K562 (cell line): ENCODE measurements around the gene SMG9. TPM values are rescaled to one million over a fixed set of nuclear protein-coding genes. Genes with fewer than 3 reads are reported as not detected.
A peak's percentile ranks its signal among the peaks of the same experiment; 100 is the strongest.

Source experiments
- ARNT ChIP-seq, 2 experiments: fragments of 450-650 bp; IDR thresholded peaks; 2 replicates each; pipeline ENCODE4 v1.6.1; 2016; ENCODE audit warnings: mild to moderate bottlenecking in 1 of 2
- CBFA2T3 ChIP-seq: fragments of 450-650 bp; IDR thresholded peaks from 2 replicates; pipeline ENCODE4 v1.6.1; 2017
- CEBPB ChIP-seq: fragments of 450-650 bp; IDR thresholded peaks from 2 replicates; pipeline ENCODE4 v1.6.1; 2016; ENCODE audit warnings: missing genetic modification characterization, missing compliant biosample characterization
- CEBPG ChIP-seq, 3 experiments: fragments of 200-800 bp in 1 of 3; sonication (Bioruptor generic) in 1 of 3; sonication (generic) in 1 of 3; formaldehyde crosslinking in 1 of 3; IDR thresholded peaks in 2 of 3; conservative IDR thresholded peaks in 1 of 3; 2 replicates each; pipeline versions ENCODE4 v1.6.1 to v1.8.0; 2016 to 2022; ENCODE audit warnings: missing compliant biosample characterization in 2 of 3, missing genetic modification characterization in 2 of 3, mild to moderate bottlenecking in 1 of 3, missing genetic modification reagents in 1 of 3
- E2F3 ChIP-seq: fragments of 250-450 bp; sonication (Bioruptor Pico); IDR thresholded peaks from 2 replicates; pipeline ENCODE4 v1.4.0; 2020; ENCODE audit warnings: mild to moderate bottlenecking
- ELF2 ChIP-seq: fragments of 250-450 bp; sonication (Bioruptor Pico); IDR thresholded peaks from 2 replicates; pipeline ENCODE4 v1.5.0; 2021; ENCODE audit warnings: mild to moderate bottlenecking
- GABPB1 ChIP-seq: sonication (generic); formaldehyde crosslinking; IDR thresholded peaks from 2 replicates; pipeline ENCODE4 v1.8.0; 2022; ENCODE audit warnings: mild to moderate bottlenecking, missing genetic modification reagents
- HDAC1 ChIP-seq, 2 experiments: fragments of 450-650 bp; IDR thresholded peaks; 2 replicates each; pipeline ENCODE4 v1.6.1; 2016 to 2017; ENCODE audit warnings: inconsistent platforms in 1 of 2, mild to moderate bottlenecking in 1 of 2, moderate library complexity in 1 of 2
- HMBOX1 ChIP-seq: sonication (generic); IDR thresholded peaks from 2 replicates; pipeline ENCODE4 v1.6.1; 2016
- HMGN3 ChIP-seq: IDR thresholded peaks from 2 replicates; pipeline ENCODE4 v1.6.1; 2011; ENCODE audit warnings: borderline replicate concordance, low read depth, mild to moderate bottlenecking, mixed read lengths, low read length; ENCODE audit not compliant: insufficient read length; ENCODE audit errors: extremely low read depth
- LCOR ChIP-seq: sonication (generic); formaldehyde crosslinking; IDR thresholded peaks from 2 replicates; pipeline ENCODE4 v1.8.0; 2022; ENCODE audit warnings: mild to moderate bottlenecking, missing genetic modification reagents
- MCM2 ChIP-seq: fragments of 450-650 bp; IDR thresholded peaks from 2 replicates; pipeline ENCODE4 v1.6.1; 2017; ENCODE audit warnings: low read depth, mild to moderate bottlenecking
- PHF8 ChIP-seq: fragments of 200-600 bp; sonication (generic); IDR thresholded peaks from 2 replicates; pipeline ENCODE4 v1.6.1; 2012; ENCODE audit warnings: mixed run types, mild to moderate bottlenecking, inconsistent platforms, low read length, moderate library complexity, borderline replicate concordance
- RCOR1 ChIP-seq, 2 experiments: IDR thresholded peaks; 2 replicates each; pipeline ENCODE4 v1.6.1; 2012; ENCODE audit warnings: low read depth in 2 of 2, low read length in 2 of 2, borderline replicate concordance in 1 of 2, improper control_type of control experiment in 1 of 2
- RNF2 ChIP-seq: sonication (generic); IDR thresholded peaks from 2 replicates; pipeline ENCODE4 v1.6.1; 2016
- TCF7L2 ChIP-seq: fragments of 150-350 bp; IDR thresholded peaks from 2 replicates; pipeline ENCODE4 v1.6.1; 2016; ENCODE audit warnings: low read depth, mild to moderate bottlenecking, low read length, moderate library complexity
- TSHZ1 ChIP-seq: fragments of 250-450 bp; sonication (Bioruptor Pico); IDR thresholded peaks from 2 replicates; pipeline ENCODE4 v1.4.0; 2020; ENCODE audit warnings: mild to moderate bottlenecking, moderate library complexity
- ZBTB7A ChIP-seq: IDR thresholded peaks from 2 replicates; pipeline ENCODE4 v1.6.1; 2011; ENCODE audit warnings: low read depth, mild to moderate bottlenecking, low read length, moderate library complexity, borderline replicate concordance; ENCODE audit not compliant: control insufficient read depth
- ZHX1 ChIP-seq: fragments of 150-350 bp; conservative IDR thresholded peaks from 2 replicates; pipeline ENCODE4 v1.6.1; 2014; ENCODE audit warnings: low read length
- ZNF124 ChIP-seq: sonication (generic); formaldehyde crosslinking; IDR thresholded peaks from 2 replicates; pipeline ENCODE4 v1.8.1; 2022; ENCODE audit warnings: missing genetic modification reagents
- polyA plus RNA-seq, 8 experiments: library from polyadenylated mRNA; depleted of rRNA in 4 of 8; stranded (reverse) in 5 of 8; unstranded in 3 of 8; fragments of >200 nt; fragmentation: Nextera tagmentation in 2 of 8; fragmentation: Illumina TruSeq in 1 of 8; extraction: Ambion mirVana in 2 of 8; extraction: Trizol in 1 of 8; gene quantifications; 2 replicates each; pipeline versions ENCODE4 v1.2.1 to v1.2.3, GENCODE V29; 2011 to 2014; ENCODE audit warnings: inconsistent platforms in 1 of 8, missing spikeins in 1 of 8
- total RNA-seq, 7 experiments: library from RNA; depleted of rRNA in 6 of 7; stranded (reverse); fragments of >200 nt in 6 of 7; fragmentation: Illumina TruSeq in 2 of 7; extraction: Trizol in 2 of 7; gene quantifications; 2 replicates each; pipeline versions ENCODE4 v1.2.1 to v1.2.3, GENCODE V29; 2011 to 2021; ENCODE audit warnings: low replicate concordance in 1 of 7
- TF ChIP-seq, protein P1 (sequence below): fragments of 450-650 bp; IDR thresholded peaks from 2 replicates; pipeline ENCODE4 v1.6.1; 2014; ENCODE audit warnings: low read depth, mild to moderate bottlenecking, moderate library complexity, borderline replicate concordance

Gene SMG9
- total and polyA plus RNA-seq, 9 of the 15 experiments (the other 6 are each of a cell fraction or from before 2014, with no cell fraction given), result 1.7 to 79.7 (median 40.2) TPM

GRCh38 chr19:43773725-43774102, 19.0 kb upstream of the SMG9 start (continued):
- TF ChIP-seq ZHX1, result no peak
- no peak for TF ChIP-seq GABPB1 (CRISPR knock-in tag)
- peak; percentile 86 for TF ChIP-seq CBFA2T3
- TF ChIP-seq ARNT (IDR thresholded peaks at IDR 0.05), result 0 out of 4 replicates have a peak, but pooled peaks of 1 of the 2 experiments have one; percentile 37
- TF ChIP-seq ZBTB7A, result peak; percentile 93
- TF ChIP-seq RCOR1 (IDR thresholded peaks at IDR 0.05; ENCODE audit: borderline replicate concordance in 1 of 2, low read depth in 2 of 2, low read length in 2 of 2), result no peak
- TF ChIP-seq MCM2, result no peak
- no peak for TF ChIP-seq PHF8
- TF ChIP-seq HMGN3, result no peak
- no peak for TF ChIP-seq ELF2 (CRISPR knock-in tag)
- no peak for TF ChIP-seq CEBPG (CRISPR knock-in tag; IDR thresholded peaks at IDR 0.05)
- no peak for TF ChIP-seq CEBPG (tag; conservative IDR thresholded peaks at IDR 0.05 in 1 of 2, IDR thresholded peaks at IDR 0.05 in 1 of 2)
- TF ChIP-seq RNF2, result no peak
- no peak for TF ChIP-seq TCF7L2
- TF ChIP-seq TSHZ1 (CRISPR knock-in tag), result no peak
- TF ChIP-seq, protein P1, sequence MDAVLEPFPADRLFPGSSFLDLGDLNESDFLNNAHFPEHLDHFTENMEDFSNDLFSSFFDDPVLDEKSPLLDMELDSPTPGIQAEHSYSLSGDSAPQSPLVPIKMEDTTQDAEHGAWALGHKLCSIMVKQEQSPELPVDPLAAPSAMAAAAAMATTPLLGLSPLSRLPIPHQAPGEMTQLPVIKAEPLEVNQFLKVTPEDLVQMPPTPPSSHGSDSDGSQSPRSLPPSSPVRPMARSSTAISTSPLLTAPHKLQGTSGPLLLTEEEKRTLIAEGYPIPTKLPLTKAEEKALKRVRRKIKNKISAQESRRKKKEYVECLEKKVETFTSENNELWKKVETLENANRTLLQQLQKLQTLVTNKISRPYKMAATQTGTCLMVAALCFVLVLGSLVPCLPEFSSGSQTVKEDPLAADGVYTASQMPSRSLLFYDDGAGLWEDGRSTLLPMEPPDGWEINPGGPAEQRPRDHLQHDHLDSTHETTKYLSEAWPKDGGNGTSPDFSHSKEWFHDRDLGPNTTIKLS, result no peak
- no peak for TF ChIP-seq LCOR (CRISPR knock-in tag)
- no peak; a peak in 1 of 4 replicates for TF ChIP-seq HDAC1 (IDR thresholded peaks at IDR 0.05)
- no peak for TF ChIP-seq CEBPB (tag)
- TF ChIP-seq ZNF124 (CRISPR knock-in tag), result no peak
- no peak for TF ChIP-seq E2F3
- no peak for TF ChIP-seq HMBOX1
